SK-N-SH (cell line): ENCODE data around the gene LRFN3. TPM values are rescaled to one million over a fixed set of nuclear protein-coding genes. Genes with fewer than 3 reads are reported as not detected.
"Not testable (repeated sequence)": the region's sequence is repeated elsewhere in the genome, so short reads cannot be mapped to it uniquely, and the experiment has no call there.

Source experiments
- CTCF ChIA-PET: fragments of 300-600, 350-600 bp; formaldehyde crosslinking; extraction: SDS; loops from one replicate; lab custom pipeline; 2021; lab: Yijun Ruan, JAX
- POLR2A ChIA-PET: fragments of 350-600 bp; sonication (Branson Sonifier 250); formaldehyde crosslinking; extraction: SDS; loops from one replicate; lab custom pipeline; 2020; ENCODE audit warnings: antibody characterized with exemption, inconsistent platforms; lab: Yijun Ruan, JAX
- DNase-seq: peaks from one replicate; pipeline ENCODE4 v3.0.0; 2012
- H2AFZ ChIP-seq: fragments of 200-600 bp; sonication (generic); 2 replicates; pipeline ENCODE4 v1.8.1; 2016; ENCODE audit warnings: antibody characterized with exemption, mild to moderate bottlenecking, low read depth
- H3F3A ChIP-seq: fragments of 200-600 bp; sonication (generic); replicated peaks from 2 replicates; pipeline ENCODE3; 2016; ENCODE audit warnings: antibody characterized with exemption, mild to moderate bottlenecking; ENCODE audit not compliant: insufficient read depth
- H3K27ac ChIP-seq, 2 experiments: fragments of 200-500 bp in 1 of 2; fragments of 200-600 bp in 1 of 2; sonication (Bioruptor generic) in 1 of 2; sonication (generic), shearing (Covaris generic) in 1 of 2; 2 replicates each; pipeline versions ENCODE4 v1.5.1 to v1.6.1; 2014 to 2016; ENCODE audit warnings: low read depth in 2 of 2, inconsistent platforms in 1 of 2, low read length in 1 of 2, mild to moderate bottlenecking in 1 of 2, mixed read lengths in 1 of 2
- H3K27me3 ChIP-seq: fragments of 200-600 bp; sonication (generic), shearing (Covaris generic); 2 replicates; pipeline ENCODE4 v1.6.1; 2016; ENCODE audit warnings: mixed run types; ENCODE audit not compliant: insufficient read depth
- H3K36me3 ChIP-seq, 2 experiments: fragments of 200-500 bp in 1 of 2; fragments of 200-600 bp in 1 of 2; sonication (Bioruptor generic) in 1 of 2; sonication (generic) in 1 of 2; replicated peaks in 1 of 2; 2 replicates each; pipeline versions ENCODE3 to v1.5.1; 2014 to 2016; ENCODE audit warnings: low read length in 1 of 2, mild to moderate bottlenecking in 1 of 2; ENCODE audit not compliant: insufficient read depth in 2 of 2, control insufficient read depth in 1 of 2
- H3K4me1 ChIP-seq, 2 experiments: fragments of 200-500 bp in 1 of 2; fragments of 200-600 bp in 1 of 2; sonication (Bioruptor generic) in 1 of 2; sonication (generic), shearing (Covaris generic) in 1 of 2; 2 replicates each; pipeline versions ENCODE4 v1.5.1 to v1.6.1; 2014 to 2016; ENCODE audit warnings: low read depth in 1 of 2, low read length in 1 of 2, mixed run types in 1 of 2; ENCODE audit not compliant: insufficient read depth in 2 of 2, control insufficient read depth in 1 of 2
- H3K4me2 ChIP-seq: fragments of 200-600 bp; sonication (generic), shearing (Covaris generic); 2 replicates; pipeline ENCODE4 v1.6.1; 2017; ENCODE audit warnings: mixed run types
- H3K4me3 ChIP-seq, 2 experiments: fragments of 200-500 bp in 1 of 2; fragments of 200-600 bp in 1 of 2; sonication (Bioruptor generic) in 1 of 2; sonication (generic), shearing (Covaris generic) in 1 of 2; 2 replicates each; pipeline versions ENCODE4 v1.5.1 to v1.8.1; 2014 to 2016; ENCODE audit warnings: low read depth in 2 of 2, inconsistent platforms in 1 of 2, low read length in 1 of 2, mild to moderate bottlenecking in 1 of 2, mixed read lengths in 1 of 2, moderate library complexity in 1 of 2
- H3K79me2 ChIP-seq: fragments of 200-600 bp; sonication (generic); 2 replicates; pipeline ENCODE4 v1.8.1; 2017; ENCODE audit warnings: mild to moderate bottlenecking; ENCODE audit not compliant: insufficient read depth
- H3K9ac ChIP-seq: fragments of 200-600 bp; sonication (generic); 2 replicates; pipeline ENCODE4 v1.6.1; 2017; ENCODE audit warnings: mixed run types
- H3K9me2 ChIP-seq: fragments of 200-600 bp; sonication (generic); 2 replicates; pipeline ENCODE4 v1.6.1; 2017; ENCODE audit warnings: mixed run types
- H3K9me3 ChIP-seq: fragments of 200-600 bp; sonication (generic); 2 replicates; pipeline ENCODE4 v1.6.1; 2017; ENCODE audit warnings: mixed run types, mild to moderate bottlenecking, moderate library complexity
- H4K20me1 ChIP-seq: fragments of 200-600 bp; sonication (generic); 2 replicates; pipeline ENCODE4 v1.6.1; 2017; ENCODE audit warnings: mild to moderate bottlenecking, mixed run types; ENCODE audit not compliant: insufficient read depth
- CHD2 ChIP-seq: fragments of 150-350 bp; IDR thresholded peaks from 2 replicates; pipeline ENCODE4 v1.6.1; 2018; ENCODE audit warnings: low read length; ENCODE audit not compliant: partially characterized antibody
- CTCF ChIP-seq: fragments of 200-600 bp; sonication (generic); IDR thresholded peaks from 2 replicates; pipeline ENCODE4 v1.6.1; 2017; ENCODE audit warnings: antibody characterized with exemption, mild to moderate bottlenecking, moderate library complexity
- FOSL2 ChIP-seq: IDR thresholded peaks from 2 replicates; pipeline ENCODE4 v1.4.0; 2012; ENCODE audit warnings: low read depth, mild to moderate bottlenecking, moderate library complexity, borderline replicate concordance
- FOXJ3 ChIP-seq: sonication (generic); formaldehyde crosslinking; IDR thresholded peaks from 2 replicates; pipeline ENCODE4 v1.5.1; 2020; ENCODE audit warnings: mild to moderate bottlenecking, missing genetic modification reagents
- JUND ChIP-seq: IDR thresholded peaks from 2 replicates; pipeline ENCODE4 v1.4.0; 2012
- MAX ChIP-seq: IDR thresholded peaks from 2 replicates; pipeline ENCODE4 v1.4.0; 2012; ENCODE audit warnings: low read depth
- MXI1 ChIP-seq: IDR thresholded peaks from 2 replicates; pipeline ENCODE4 v1.6.1; 2012; ENCODE audit warnings: mild to moderate bottlenecking, low read depth, low read length, improper control_type of control experiment
- NFIC ChIP-seq: IDR thresholded peaks from 2 replicates; pipeline ENCODE4 v1.4.0; 2012; ENCODE audit warnings: borderline replicate concordance
- PBX3 ChIP-seq: IDR thresholded peaks from 2 replicates; pipeline ENCODE4; 2012
- REST ChIP-seq: IDR thresholded peaks from 2 replicates; pipeline ENCODE4 v1.6.1; 2012; ENCODE audit warnings: mild to moderate bottlenecking, low read depth, low read length, moderate library complexity
- SMC3 ChIP-seq: IDR thresholded peaks from 2 replicates; pipeline ENCODE4 v1.6.1; 2012; ENCODE audit warnings: low read depth, low read length, improper control_type of control experiment
- TAF1 ChIP-seq: IDR thresholded peaks from 2 replicates; pipeline ENCODE4 v1.6.1; 2012; ENCODE audit warnings: low read depth, mild to moderate bottlenecking, low read length, moderate library complexity, borderline replicate concordance
- WGBS: methylation state at CpG from one replicate; pipeline ENCODE4 v1.1.6; 2017; ENCODE audit warnings: low lambda C conversion rate; 5-methylcytosine and 5-hydroxymethylcytosine counted together
- polyA plus RNA-seq, 3 experiments: library from polyadenylated mRNA; depleted of rRNA; stranded (reverse); fragments of >200 nt; gene quantifications; 2 replicates each; pipeline ENCODE4 v1.2.3, GENCODE V29; 2012

LRFN3 gene
- polyA plus RNA-seq, 1 of the 3 experiments (the other 2 are of a cell fraction) = 5.4 TPM

GRCh38 chr19:35978832-35979365 lies 42.7 kb downstream of the LRFN3 start:
- Histone ChIP-seq H3K4me3 (no peak overlapping the region), H3K4me1 (no peaks in the 10 kb centered on the region), H3K27me3 (no peaks in the 10 kb centered on the region), H3K9me3 (no peaks in the 10 kb centered on the region), H3K9me2 (no peaks in the 10 kb centered on the region), H3K9ac (no peak overlapping the region), H3F3A (no peaks in the 10 kb centered on the region), H3K36me3 (no peaks in the 10 kb centered on the region), H3K27ac (no peak overlapping the region), H2AFZ (no peak overlapping the region), H3K79me2 (no peaks in the 10 kb centered on the region), H4K20me1 (no peaks in the 10 kb centered on the region), H3K4me2 (no peak overlapping the region)
- ChIA-PET CTCF (no interaction called here), POLR2A (interaction anchor here (0.6 kb wide), 1 partner anchor 30 kb away, joined by 3 read pairs; no protein-coding TSS in a partner anchor)
- WGBS = 47% methylated on average over 20 of the region's 20 CpGs
- DNase-seq = no peak
- TF ChIP-seq PBX3 = no peak
- no peak for TF ChIP-seq JUND
- TF ChIP-seq NFIC = no peak
- TF ChIP-seq MXI1 = no peak
- no peak for TF ChIP-seq CTCF
- TF ChIP-seq MAX = no peak

GRCh38 chr19:35980997-35981396 lies 44.8 kb downstream of the LRFN3 start:
- H3K9me3 ChIP-seq, H3K4me3 ChIP-seq, H3K9ac ChIP-seq, H3K9me2 ChIP-seq, H3K27me3 ChIP-seq, H3K4me1 ChIP-seq, H3K79me2 ChIP-seq, H3K36me3 ChIP-seq, H4K20me1 ChIP-seq, H3K4me2 ChIP-seq, DNase-seq, H3F3A ChIP-seq, POLR2A ChIA-PET, H2AFZ ChIP-seq, H3K27ac ChIP-seq: not testable (repeated sequence)
- 36% methylated on average over 4 of the region's 4 CpGs for WGBS
- CTCF ChIA-PET = interaction anchor here (0.6 to 1.2 kb wide), 2 partner anchors 10 to 263 kb away, joined by 3 read pairs; no protein-coding TSS in a partner anchor

- no peak overlapping the region for H3K27ac ChIP-seq
- ChIA-PET CTCF (interaction anchor here (1.2 kb wide), 1 partner anchor 11 kb away, joined by 3 read pairs; the partner anchor contains the start of gene SDHAF1), POLR2A (no interaction called here)
- TF ChIP-seq CHD2 = no peak
- TF ChIP-seq FOXJ3 (CRISPR knock-in tag) = no peak
- TF ChIP-seq REST = no peak
- TF ChIP-seq PBX3 = no peak
- TF ChIP-seq FOSL2 = no peak
- no peak for TF ChIP-seq TAF1
- no peak for TF ChIP-seq SMC3
- no peak for DNase-seq
- no peaks in the 10 kb centered on the region for H3K9me3 ChIP-seq
- H2AFZ ChIP-seq = no peak overlapping the region
- 56% methylated on average over 8 of the region's 8 CpGs for WGBS
- H4K20me1 ChIP-seq = no peaks in the 10 kb centered on the region
- H3K79me2 ChIP-seq = no peaks in the 10 kb centered on the region
- H3K4me1 ChIP-seq = no peaks in the 10 kb centered on the region
- no peak overlapping the region for H3K4me2 ChIP-seq
- no peaks in the 10 kb centered on the region for H3F3A ChIP-seq
- no peaks in the 10 kb centered on the region for H3K9me2 ChIP-seq
- H3K9ac ChIP-seq = no peak overlapping the region
- no peaks in the 10 kb centered on the region for H3K36me3 ChIP-seq
- no peak overlapping the region for H3K4me3 ChIP-seq
- H3K27me3 ChIP-seq = peaks cover 7% of the 10 kb centered on the region; the same call in 1 of the 2 replicates
Observed at GRCh38 chr19:35983177-35983576, 47.0 kb downstream of the LRFN3 start.
